GM18909 (cell line): ENCODE measurements around the gene NCR2.

Source experiments
- ATAC-seq: cut with Tn5 transposase; IDR thresholded peaks from one replicate; pipeline ENCODE4 v1.9.1; 2021; ENCODE audit warnings: mild to moderate bottlenecking; ENCODE audit not compliant: unreplicated experiment, poor library complexity

The NCR2 gene

DNA sequence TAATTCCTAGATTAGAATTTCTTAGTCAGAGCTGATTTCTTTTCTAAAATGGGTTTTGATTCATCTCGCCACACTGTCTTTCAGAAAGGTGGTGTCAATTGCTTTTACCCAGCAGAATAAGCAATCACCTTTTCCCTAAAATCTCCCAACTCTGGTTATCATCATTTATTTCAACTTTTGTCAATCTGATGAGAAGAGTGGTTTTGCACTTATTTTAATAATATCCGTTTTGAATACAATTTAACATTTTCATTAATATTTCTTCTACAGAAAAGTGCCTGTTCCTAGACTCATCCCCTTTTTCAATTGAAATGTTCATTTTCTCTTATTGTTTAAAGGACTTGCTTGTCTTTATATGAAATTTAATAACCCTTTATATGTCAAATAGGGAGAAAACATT, 8.2 kb upstream of the NCR2 start:
- ATAC-seq: no peak

DNA sequence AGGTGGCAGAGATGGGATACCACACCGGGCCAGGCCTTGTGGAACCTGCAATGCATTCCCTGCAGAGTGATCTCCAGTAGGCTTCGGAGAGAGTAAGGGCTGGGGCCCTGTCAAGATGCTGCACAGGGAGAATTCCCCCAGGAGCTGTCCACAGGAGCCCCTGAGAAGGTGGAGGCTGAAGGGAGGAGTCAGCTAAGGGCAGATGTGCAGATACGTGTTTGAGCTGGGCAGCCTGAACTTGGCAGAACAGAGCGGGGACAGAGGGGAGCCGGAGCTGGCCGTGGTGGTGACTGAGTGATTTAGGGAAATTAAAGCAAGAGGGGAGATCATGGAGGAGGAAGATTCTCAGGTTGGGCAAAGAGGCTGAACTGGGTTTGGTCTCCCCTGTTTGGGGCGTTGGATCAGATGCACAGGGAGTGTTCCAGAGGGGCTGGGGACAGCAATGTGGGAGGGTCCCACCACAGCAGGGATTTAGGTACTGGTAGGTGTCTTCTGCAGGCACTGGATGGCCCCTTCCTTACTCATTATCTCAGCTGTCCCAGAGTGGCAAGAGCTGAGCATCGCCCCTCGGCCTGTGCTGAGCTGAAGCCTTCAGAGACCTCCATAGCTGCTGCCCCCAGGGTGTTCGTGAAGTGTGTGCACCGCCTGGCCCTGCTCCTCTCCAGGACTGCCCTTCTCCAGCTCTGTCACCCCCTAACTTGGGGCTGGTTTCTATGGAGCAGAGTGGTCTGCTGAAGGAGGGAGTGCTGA, 3.8 kb upstream of the NCR2 start:
- no peak for ATAC-seq

DNA sequence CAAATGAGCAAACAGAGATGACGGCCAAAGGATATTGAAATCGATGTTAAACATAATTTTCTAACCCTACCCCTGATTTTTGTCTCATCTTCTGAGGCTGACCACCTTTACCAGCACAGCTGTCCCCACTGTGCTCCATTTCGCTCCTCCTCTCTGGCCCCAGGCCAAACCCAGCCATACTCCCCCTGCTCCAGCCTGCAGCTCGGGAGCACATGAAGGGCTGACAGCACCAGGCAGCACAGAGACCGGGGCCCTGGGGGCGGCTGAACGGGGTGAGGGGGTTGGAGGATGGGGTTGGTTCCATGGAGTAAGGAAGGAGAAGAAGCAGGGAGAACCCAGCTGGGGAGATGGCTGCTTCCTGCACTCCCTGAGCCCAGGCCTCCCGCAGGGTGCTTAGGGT, 3.2 kb upstream of the NCR2 start:
- no peak for ATAC-seq

DNA sequence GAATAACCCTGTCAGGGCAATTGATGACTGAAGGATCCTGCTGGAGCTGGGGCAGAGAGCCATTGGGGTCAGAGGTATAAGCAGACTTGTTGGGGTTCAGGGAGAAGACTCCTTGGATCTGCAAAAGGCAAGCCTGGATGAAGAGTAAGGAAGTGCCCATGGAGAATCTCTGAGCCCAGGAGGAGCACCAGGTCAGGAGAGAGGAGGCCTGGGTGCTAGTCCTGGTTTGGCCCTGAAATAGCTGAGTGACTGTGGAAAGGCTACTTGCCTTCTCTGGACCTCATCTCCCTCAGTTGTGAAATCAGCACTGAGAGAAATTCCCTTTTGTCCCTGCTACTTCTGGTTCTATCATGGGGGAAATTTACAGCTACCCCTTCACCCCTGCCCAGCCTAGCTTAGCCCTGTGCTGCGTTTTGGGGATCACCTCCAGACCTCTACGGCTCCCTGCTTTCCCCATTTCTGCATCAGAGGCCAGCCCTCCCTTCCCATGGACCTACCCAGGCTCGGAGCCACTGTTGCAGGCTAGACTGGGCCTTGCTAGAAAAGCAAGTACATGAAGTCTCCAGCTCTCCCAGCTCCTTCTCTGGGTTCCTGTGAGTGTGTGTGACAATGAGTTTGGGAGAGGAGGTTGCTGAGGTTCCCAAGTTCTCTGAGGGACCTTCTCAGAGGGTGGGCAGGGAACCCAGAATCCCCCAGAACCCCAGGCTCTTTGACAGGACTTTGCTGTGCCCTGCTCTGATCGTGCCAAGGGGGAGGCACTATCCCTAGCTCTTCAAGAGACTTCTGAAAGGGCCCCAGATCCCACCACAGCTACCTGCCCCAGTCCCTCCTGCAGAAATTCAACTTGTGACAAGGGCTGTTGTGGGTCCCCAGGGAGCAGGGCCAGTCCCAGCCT, 2.3 kb upstream of the NCR2 start:
- no peak for ATAC-seq

DNA sequence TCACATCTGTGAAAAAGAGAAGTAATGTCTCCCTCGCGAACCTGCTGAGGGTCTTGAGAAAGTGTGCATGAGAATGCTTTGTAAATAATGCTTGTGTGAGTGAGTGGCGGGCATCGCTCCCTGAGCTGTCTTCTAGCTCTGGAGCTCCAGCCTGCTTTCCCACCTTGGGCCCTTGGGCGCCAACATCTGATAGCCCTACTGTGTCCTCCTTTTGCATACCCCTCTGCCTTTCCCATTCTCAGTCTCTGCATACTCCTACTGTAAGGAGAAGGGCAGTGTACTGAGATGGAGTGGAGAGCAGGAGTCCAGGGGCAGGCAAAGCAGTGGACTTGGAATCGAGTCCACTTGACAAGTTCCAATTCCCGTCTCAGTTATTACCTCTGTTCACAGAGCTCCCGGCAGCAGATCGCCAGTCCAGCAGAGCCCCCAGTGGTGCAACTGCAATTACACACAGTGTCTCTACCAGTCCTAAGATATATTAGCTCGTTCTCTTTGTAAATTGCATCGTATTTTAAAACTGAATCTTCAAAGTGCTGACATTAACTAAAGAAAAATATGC, 847 bp upstream of the NCR2 start:
- no peak for ATAC-seq

DNA sequence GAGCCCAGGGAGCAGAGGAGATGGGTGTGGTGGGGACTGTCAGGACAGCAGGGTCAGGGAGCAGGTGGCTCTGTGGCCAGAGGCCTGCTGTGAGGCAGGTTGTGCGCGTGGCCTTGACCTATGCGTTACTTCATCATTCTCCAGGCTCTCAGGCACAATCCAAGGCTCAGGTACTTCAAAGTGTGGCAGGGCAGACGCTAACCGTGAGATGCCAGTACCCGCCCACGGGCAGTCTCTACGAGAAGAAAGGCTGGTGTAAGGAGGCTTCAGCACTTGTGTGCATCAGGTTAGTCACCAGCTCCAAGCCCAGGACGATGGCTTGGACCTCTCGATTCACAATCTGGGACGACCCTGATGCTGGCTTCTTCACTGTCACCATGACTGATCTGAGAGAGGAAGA, 535 bp downstream of the NCR2 start:
- no peak for ATAC-seq

DNA sequence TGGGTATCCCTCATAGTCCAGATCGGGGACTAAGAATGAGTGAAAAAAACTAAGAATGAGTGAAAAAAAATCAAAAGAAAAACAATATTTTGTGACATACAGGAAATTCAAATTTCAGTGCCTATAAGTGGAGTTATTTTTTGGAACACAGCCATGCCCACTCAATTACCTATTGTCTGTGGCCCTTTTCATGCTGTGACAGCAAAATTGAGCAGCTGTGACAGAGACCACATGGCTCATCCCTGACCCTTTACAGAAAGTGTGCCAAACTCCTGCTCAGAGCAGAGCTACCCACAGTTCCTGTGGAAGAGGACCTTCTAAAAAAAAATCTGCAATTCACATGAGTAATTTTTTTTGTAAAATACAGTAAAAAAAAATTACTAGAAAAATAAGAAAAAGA, 1.4 kb downstream of the NCR2 start:
- no peak for ATAC-seq

DNA sequence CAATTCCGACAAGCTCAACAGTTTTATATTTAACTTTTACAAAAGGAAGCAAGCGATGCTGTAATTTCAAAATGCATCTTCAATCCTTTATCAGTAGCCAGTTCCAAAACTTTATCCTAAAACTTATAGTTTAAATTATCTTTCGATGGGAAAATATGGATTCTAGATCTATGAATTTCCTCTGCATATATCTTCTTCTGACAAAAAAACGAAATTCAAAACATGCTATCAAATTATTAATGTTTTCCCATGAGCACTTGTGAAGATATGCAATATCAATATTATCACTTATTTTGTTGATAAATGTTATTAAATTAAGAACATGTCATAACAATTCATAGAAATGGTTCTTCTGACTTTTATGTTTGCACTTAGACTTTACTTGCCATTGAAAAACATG, 2.3 kb downstream of the NCR2 start:
- ATAC-seq: no peak

DNA sequence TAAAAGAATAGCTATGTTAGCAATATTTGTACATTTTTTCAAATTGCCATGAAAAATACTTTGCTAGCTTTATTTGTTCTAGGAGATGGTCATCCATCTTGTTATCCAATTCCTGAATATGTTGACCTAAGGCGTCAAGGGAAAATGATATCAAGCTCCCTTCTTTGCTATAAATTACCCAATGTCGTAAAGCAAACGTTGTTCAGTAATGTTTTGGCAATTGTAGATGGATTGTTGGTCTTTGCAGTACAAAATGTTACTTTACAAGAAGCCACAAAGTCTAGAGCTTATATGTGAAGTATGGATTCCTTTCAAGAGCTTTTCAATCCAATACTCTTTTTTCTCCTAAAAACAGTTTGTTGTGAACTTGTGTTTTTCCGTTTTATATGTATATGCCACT, 3.3 kb downstream of the NCR2 start:
- ATAC-seq: no peak

DNA sequence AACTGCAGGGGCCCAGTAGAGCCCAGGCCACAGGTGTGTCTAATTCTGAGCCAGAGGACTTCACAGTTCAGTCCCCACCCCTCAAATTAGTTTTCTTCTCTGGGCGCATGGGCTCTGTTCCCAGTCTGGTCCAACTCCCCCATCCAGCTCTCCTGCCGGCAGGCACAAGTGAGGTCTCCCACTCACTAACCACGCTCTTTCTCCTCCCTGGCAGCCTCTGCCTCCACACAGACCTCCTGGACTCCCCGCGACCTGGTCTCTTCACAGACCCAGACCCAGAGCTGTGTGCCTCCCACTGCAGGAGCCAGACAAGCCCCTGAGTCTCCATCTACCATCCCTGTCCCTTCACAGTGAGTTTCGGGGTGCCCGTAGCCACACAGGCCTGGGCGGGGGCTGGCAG, 6.2 kb downstream of the NCR2 start:
- ATAC-seq: no peak

DNA sequence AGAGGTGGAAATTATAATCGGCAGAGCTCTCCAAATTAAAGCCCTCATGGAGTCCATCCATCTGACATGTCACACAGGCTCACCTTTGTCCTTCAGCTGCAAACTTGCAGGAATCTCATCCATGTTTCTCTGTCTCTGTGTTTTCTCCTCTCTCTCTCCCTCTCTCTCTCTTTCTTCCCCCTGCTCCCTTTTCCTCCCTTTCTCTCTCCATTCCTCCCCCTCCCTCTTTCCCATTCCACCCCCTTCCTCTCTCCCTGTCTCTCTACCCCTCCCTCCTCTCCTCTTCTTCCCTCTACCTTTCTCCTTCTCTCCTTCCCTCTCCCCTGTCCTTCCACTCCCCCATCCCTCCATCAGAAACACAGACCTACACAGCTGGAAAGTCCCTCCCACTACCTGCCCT, 6.8 kb downstream of the NCR2 start:
- no peak for ATAC-seq

DNA sequence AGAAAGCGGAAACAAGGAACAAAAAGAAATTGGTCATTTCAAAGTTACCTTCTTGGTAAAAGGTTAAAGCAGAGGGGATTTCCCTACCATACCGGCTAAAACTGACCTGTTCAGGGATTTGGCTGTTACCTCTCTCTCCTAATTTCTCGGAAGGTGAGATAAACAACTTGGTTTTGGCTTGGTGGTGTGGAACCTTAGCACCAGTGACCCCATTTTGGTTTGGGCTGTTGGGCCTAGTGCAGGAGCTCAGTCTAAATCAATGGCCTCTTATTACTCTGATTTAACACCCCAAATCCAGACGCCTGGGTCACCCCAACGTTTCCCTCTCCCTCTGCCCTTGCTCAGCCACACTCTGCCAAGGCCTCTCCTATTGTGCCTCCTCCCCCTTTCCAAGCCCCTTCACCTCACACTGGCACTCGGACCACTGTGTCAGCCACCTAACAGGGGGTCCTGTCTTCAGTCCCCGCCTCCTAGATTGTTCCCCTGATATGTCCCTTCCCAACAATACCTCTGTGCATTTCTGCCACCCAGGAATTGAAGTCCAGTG, 8.3 kb downstream of the NCR2 start:
- no peak for ATAC-seq

DNA sequence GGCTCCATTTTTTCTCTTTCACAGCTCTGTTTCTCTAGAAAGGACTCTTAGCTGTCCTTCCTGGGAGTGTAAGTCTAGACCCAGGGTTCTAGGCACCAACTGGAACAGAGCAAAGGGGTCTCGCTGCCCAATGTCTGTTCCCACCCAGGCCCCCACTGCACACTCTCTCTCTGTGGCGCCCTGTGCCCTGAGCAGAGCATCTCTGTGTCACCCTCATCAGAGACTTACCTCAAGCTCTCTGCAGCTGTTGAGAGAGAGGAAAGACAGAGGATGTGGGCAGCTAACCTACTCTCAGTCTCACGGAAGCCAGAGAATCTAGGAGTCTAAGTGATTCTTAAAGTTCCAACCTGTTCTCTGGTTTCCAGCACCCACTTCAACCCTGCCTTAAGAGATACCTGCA, 9.5 kb downstream of the NCR2 start:
- ATAC-seq: peak; percentile 71

DNA sequence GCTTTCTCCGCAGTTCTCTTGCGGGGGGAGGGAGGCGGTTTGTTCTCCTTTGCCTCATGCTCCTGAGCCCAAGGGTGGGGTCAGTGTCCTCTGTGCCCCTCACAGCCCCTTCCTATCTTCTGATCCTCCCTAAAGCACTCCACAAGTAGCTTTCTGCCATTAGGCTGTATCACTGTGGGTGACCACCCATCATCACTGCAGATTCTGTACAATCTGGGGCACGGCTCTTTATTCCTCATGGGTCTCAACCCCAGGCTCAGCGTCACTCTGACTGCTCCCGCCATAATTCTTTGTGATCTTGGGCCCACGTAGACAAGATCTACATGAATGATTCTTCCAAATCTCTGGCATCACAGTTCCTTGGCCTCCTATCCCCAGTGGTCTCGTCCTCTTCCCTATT, 10.5 kb downstream of the NCR2 start:
- ATAC-seq: no peak

DNA sequence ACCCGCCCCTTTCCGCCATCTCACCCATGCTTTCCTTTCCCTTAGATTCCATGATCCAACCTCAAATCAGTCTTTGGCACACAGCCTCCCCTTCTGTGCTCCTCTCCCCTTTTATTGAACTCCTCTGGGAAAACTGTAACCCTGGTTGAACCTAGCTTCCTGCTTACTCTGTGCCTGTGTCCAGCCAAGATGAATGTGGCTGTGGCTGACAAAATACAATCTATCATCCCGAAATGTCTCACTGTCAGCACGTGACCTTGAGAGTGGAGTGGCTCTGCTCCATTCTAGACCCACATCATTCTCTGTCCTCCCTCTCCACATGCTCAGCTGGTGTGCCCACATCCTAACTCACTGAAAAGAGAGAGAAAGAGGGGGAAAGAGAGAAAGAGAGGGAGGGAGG, 11.0 kb downstream of the NCR2 start:
- ATAC-seq: no peak

DNA sequence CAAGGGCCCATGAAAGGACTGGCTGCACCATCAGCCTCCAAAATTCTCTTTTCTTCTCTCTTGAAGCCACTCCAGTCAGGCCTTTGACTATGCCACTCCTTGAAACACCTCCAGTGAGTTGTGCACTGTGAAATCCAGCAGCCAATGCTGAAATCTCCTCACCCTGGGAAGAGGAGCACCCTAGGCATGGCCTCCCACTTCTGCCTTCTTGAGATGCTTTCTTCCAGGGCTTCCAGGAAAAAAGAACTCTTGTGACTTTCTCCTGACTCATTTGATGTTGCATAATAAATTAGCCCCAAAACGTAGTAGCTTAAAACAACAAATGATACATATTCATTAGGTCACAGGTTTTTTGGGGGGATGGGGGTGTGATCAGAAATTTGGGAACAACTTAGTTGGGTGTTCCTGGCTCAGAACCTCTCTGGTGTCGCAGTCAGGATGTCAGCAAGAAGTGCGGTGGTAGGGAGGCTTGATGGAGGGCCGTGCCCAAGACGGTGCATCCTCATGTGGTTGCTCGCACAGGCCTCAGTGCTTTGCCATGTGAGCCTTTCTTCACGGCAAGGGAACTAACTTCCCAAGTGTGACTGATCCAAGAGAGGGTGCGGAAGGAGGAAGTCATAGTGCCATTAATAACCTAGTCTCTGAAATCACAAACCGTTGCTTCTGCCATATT, 12.1 kb downstream of the NCR2 start:
- no peak for ATAC-seq

DNA sequence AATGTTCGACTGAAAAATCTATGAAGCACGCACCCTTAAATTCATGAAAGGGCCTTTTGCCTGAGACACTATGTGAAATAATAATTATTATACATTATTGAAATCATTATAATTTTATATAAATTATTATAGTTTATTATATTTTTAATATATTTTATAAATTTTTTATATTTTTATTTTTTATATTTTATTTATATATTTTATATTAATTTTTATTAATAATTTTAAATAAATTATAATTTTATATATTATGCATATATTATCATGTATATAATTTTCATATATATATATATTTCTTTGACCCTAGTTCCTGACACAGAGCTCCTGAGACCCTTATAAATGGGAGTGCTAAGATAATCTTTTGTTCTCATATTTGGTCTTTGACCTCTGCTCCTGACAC, 13.5 kb downstream of the NCR2 start:
- no peak for ATAC-seq

DNA sequence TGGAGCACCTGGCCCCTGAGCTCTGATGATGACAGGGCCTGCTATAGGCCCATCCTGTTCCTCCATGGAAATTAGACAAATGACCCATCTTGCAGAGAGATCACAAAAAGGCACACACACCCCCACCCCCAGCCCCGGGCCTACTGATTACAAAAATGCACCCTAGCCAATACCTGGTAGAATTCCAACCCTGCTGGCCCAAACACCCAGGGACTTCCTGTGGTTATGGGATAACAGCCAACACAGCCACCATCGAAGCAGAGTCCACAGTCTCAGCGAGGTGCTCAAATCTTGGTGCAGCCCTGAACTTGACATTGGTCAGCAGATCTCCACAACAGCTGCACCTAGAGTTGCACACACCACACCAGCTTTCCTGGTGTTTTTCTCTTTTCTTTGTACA, 17.0 kb downstream of the NCR2 start:
- ATAC-seq: no peak

DNA sequence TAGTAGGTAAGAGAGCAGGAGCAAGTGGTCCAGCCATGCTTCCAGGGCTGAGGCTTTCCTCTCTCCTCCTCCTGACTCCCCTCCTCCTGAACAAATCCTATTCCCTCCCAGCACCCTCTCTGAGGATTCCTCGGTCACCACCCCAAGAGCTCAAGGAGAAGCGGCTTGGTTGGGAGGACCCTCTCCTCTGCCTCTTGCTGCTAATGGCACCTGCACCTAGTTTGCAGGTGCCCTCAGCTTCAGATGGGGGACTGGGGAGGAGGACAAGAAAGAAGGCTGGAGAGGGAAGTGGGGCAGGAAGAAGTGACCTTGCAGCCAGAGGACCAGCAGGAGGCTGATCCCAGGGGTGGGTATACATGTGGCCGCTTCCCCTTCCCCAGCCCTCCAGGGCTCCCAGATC, 17.5 kb downstream of the NCR2 start:
- no peak for ATAC-seq

DNA sequence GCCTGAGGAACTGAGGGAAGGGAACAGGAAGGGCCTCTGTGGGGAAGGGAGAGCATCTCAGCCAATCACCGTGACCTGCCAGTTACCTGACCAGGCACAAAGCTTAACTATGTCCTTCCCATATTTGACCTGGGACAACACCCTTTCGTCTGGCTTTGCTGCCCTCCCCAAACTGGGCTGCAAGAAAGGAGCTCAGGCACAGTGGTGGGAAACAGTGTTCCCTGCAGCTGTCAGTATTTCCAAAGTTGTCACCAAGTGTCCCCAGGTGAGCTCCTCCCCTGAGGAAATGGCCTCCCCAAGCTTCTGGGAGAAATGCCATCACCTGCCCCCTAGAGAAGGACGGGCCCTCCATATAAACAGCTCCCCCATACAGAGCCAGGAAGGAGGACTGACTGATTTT, 17.9 kb downstream of the NCR2 start:
- ATAC-seq: no peak

DNA sequence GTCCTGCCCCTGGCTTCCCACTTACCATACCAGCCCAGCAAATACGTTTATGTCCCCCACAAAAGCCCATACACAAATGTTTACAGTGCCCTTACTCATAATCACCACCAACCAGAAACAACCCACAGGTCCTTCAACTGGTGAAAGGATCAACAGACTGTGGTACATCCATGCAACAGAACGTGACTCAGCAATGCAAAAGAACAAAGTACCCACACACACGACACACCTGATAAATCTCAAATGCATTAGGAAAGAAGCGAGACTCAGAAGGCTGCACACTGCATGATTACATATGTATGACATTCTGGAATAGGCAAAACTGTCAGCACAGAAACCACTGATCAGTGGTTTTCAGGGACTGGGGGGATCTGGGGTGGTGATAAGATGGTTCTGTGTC, 20.5 kb downstream of the NCR2 start:
- no peak for ATAC-seq
